Osteoblast (primary cell): ENCODE measurements around the gene CAPN12. TPM values are rescaled to one million over a fixed set of nuclear protein-coding genes. Genes with fewer than 3 reads are reported as not detected.

Experiments
- DNase-seq: peaks from one replicate; pipeline ENCODE4 v3.0.0; 2011; ENCODE audit warnings: low spot score, mixed read lengths; ENCODE audit not compliant: insufficient read length; ENCODE audit errors: missing footprints
- H2AFZ ChIP-seq: 2 replicates; pipeline ENCODE4 v1.6.0; 2011; ENCODE audit warnings: mild to moderate bottlenecking, low read length
- H3K27ac ChIP-seq: 2 replicates; pipeline ENCODE4 v1.5.1; 2011; ENCODE audit warnings: mild to moderate bottlenecking, low read depth, low read length, moderate library complexity
- H3K27me3 ChIP-seq: 2 replicates; pipeline ENCODE4 v1.6.0; 2012; ENCODE audit warnings: mild to moderate bottlenecking, control low read depth, inconsistent platforms, low read length, moderate library complexity; ENCODE audit not compliant: insufficient read depth
- H3K36me3 ChIP-seq: 2 replicates; pipeline ENCODE4 v1.5.1; 2011; ENCODE audit warnings: mild to moderate bottlenecking, low read length, control low read depth, moderate library complexity; ENCODE audit not compliant: insufficient read depth
- H3K4me1 ChIP-seq: 2 replicates; pipeline ENCODE4 v1.5.1; 2011; ENCODE audit warnings: mild to moderate bottlenecking, low read length, control low read depth, moderate library complexity; ENCODE audit not compliant: insufficient read depth
- H3K4me2 ChIP-seq: 2 replicates; pipeline ENCODE4 v1.6.0; 2011; ENCODE audit warnings: mild to moderate bottlenecking, low read length; ENCODE audit not compliant: insufficient read depth
- H3K4me3 ChIP-seq: fragments of 200-600 bp; sonication (generic); 3 replicates; pipeline ENCODE4 v1.5.1; 2012; ENCODE audit warnings: mild to moderate bottlenecking, low read length, inconsistent platforms; ENCODE audit not compliant: insufficient read depth
- H3K79me2 ChIP-seq: 2 replicates; pipeline ENCODE4 v1.6.0; 2012; ENCODE audit warnings: mild to moderate bottlenecking, low read length, control low read depth, inconsistent platforms; ENCODE audit not compliant: insufficient read depth
- H3K9me3 ChIP-seq: 2 replicates; pipeline ENCODE4 v1.5.1; 2011; ENCODE audit warnings: low read depth, low read length, control low read depth
- H4K20me1 ChIP-seq: 2 replicates; pipeline ENCODE4 v1.6.0; 2012; ENCODE audit warnings: mild to moderate bottlenecking, low read length, control low read depth; ENCODE audit not compliant: insufficient read depth
- CTCF ChIP-seq: IDR thresholded peaks from 2 replicates; pipeline ENCODE4 v1.5.1; 2011; ENCODE audit warnings: mild to moderate bottlenecking, low read depth, low read length, moderate library complexity; ENCODE audit errors: extremely low read depth
- total RNA-seq: library from RNA; depleted of rRNA; stranded (reverse); fragments of >200 nt; gene quantifications from 2 replicates; pipeline ENCODE4 v1.2.3, GENCODE V29; 2012

CAPN12 gene
- total RNA-seq, 1 donor = not detected

- H3K27me3 ChIP-seq = no peaks in the 10 kb centered on the region
- no peaks in the 10 kb centered on the region for H3K79me2 ChIP-seq
- peaks cover 4% of the 10 kb centered on the region for H3K36me3 ChIP-seq
- TF ChIP-seq CTCF = no peak
- no peaks in the 10 kb centered on the region for H3K9me3 ChIP-seq
- DNase-seq = no peak
- no peak overlapping the region for H3K4me3 ChIP-seq
- peaks cover 3% of the 10 kb centered on the region for H3K4me1 ChIP-seq
- H3K27ac ChIP-seq = no peak overlapping the region
- H3K4me2 ChIP-seq = no peak overlapping the region
- no peak overlapping the region for H2AFZ ChIP-seq
- peaks cover 2% of the 10 kb centered on the region for H4K20me1 ChIP-seq
These were observed 6.9 kb downstream of the CAPN12 start for GRCh38 chr19:38737281-38737865.

GRCh38 chr19:38736413-38737280, 7.6 kb downstream of the CAPN12 start:
- H4K20me1 ChIP-seq = peaks cover 2% of the 10 kb centered on the region
- H2AFZ ChIP-seq = no peak overlapping the region
- peaks cover 3% of the 10 kb centered on the region for H3K4me1 ChIP-seq
- H3K4me3 ChIP-seq = no peak overlapping the region
- H3K4me2 ChIP-seq = no peak overlapping the region
- H3K9me3 ChIP-seq = no peaks in the 10 kb centered on the region
- H3K27ac ChIP-seq = no peak overlapping the region
- H3K36me3 ChIP-seq = peaks cover 11% of the 10 kb centered on the region
- no peak for TF ChIP-seq CTCF
- H3K79me2 ChIP-seq = no peaks in the 10 kb centered on the region
- peak; percentile 88 for DNase-seq
- H3K27me3 ChIP-seq = no peaks in the 10 kb centered on the region

GRCh38 chr19:38736036-38736412, 8.2 kb downstream of the CAPN12 start:
- Histone ChIP-seq H4K20me1 (peaks cover 7% of the 10 kb centered on the region), H3K4me2 (peak overlapping the region; percentile 55), H3K27me3 (no peaks in the 10 kb centered on the region), H3K4me1 (peaks cover 3% of the 10 kb centered on the region), H2AFZ (no peak overlapping the region), H3K36me3 (peaks cover 18% of the 10 kb centered on the region), H3K27ac (no peak overlapping the region), H3K9me3 (no peaks in the 10 kb centered on the region), H3K4me3 (peak overlapping the region; percentile 51), H3K79me2 (no peaks in the 10 kb centered on the region)
- no peak for TF ChIP-seq CTCF
- DNase-seq = peak; percentile 91

GRCh38 chr19:38735257-38735686, 9.0 kb downstream of the CAPN12 start:
- H3K27me3 ChIP-seq = no peaks in the 10 kb centered on the region
- no peak overlapping the region for H3K27ac ChIP-seq
- peaks cover 3% of the 10 kb centered on the region for H3K4me1 ChIP-seq
- H3K9me3 ChIP-seq = no peaks in the 10 kb centered on the region
- no peak for TF ChIP-seq CTCF
- peaks cover 24% of the 10 kb centered on the region for H3K36me3 ChIP-seq
- no peak overlapping the region for H2AFZ ChIP-seq
- DNase-seq = peak; percentile 92
- no peak overlapping the region for H3K4me3 ChIP-seq
- no peak overlapping the region for H3K4me2 ChIP-seq
- H3K79me2 ChIP-seq = no peaks in the 10 kb centered on the region
- H4K20me1 ChIP-seq = peaks cover 7% of the 10 kb centered on the region
